ENCODE measurements around the gene HAVCR2. TPM values are rescaled to one million over a fixed set of nuclear protein-coding genes. Genes with fewer than 3 reads are reported as not detected.

HAVCR2 gene
- total and polyA plus RNA-seq, 9 of the 15 experiments (the other 6 are each of a cell fraction or from before 2014, with no cell fraction given) = 0.04 to 0.11 (median 0.06) TPM; not detected in 5

DNA sequence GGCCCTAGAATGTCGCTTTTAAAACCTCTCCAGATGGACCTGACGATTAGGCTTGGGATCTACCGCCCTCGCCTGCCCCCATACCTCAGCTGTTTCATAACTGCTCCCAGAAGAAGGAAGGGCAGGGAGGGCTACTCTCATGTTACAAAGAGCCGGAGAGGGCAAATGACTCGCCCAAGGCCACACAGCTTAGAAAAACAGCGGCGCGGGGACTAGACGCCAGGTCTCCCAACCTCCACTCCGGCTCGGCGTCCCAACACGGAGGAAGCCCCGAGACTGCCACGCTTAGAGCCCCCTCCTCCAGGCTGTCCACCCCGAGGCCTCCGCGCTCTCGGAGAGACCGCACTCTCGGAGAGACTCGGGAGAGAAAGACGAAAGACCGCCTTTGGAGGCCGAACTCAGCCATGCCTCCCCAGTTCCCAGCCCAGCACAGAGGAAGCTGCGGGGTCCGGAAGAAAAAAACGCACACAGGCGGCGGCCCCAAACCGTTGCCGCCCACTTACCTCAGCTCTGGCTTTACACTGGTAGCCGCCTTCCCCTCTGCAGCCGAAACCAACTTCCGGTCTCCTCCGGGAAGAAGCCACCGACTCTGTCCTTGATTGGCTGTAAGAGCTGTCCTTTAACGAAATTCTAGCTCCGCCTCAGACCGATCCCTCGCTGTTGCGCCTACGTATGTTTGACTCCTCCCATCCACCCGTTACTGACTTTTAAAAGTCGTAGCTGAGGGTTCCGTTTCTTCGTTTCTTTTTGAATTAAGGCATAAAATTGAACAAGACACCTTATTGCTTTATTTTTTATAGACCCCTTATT, 33.7 kb upstream of the HAVCR2 start, which contains the start of gene MED7 (continued):
- TF ChIP-seq XRCC5 (IDR thresholded peaks at IDR 0.05; ENCODE audit: low read depth, low read length) = no peak
- TF ChIP-seq, protein P1, sequence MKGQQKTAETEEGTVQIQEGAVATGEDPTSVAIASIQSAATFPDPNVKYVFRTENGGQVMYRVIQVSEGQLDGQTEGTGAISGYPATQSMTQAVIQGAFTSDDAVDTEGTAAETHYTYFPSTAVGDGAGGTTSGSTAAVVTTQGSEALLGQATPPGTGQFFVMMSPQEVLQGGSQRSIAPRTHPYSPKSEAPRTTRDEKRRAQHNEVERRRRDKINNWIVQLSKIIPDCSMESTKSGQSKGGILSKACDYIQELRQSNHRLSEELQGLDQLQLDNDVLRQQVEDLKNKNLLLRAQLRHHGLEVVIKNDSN (CRISPR knock-in tag; IDR thresholded peaks at IDR 0.05) = no peak
- TF ChIP-seq, protein P2, sequence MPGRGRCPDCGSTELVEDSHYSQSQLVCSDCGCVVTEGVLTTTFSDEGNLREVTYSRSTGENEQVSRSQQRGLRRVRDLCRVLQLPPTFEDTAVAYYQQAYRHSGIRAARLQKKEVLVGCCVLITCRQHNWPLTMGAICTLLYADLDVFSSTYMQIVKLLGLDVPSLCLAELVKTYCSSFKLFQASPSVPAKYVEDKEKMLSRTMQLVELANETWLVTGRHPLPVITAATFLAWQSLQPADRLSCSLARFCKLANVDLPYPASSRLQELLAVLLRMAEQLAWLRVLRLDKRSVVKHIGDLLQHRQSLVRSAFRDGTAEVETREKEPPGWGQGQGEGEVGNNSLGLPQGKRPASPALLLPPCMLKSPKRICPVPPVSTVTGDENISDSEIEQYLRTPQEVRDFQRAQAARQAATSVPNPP (IDR thresholded peaks at IDR 0.05; ENCODE audit: borderline replicate concordance, insufficient read depth, insufficient read length) = no peak
- TF ChIP-seq NFRKB (IDR thresholded peaks at IDR 0.05; ENCODE audit: low read depth) = peak; percentile 68; the same call in 1 of the 2 replicates
- TF ChIP-seq RBBP5 (IDR thresholded peaks at IDR 0.05; ENCODE audit: borderline replicate concordance, insufficient read depth, low read length, poor library complexity, severe bottlenecking) = peak; percentile 72
- no peak for TF ChIP-seq SAFB (IDR thresholded peaks at IDR 0.05; ENCODE audit: borderline replicate concordance, low read depth, low read length)
- no peak for TF ChIP-seq DNMT1 (IDR thresholded peaks at IDR 0.05)
- no peak for TF ChIP-seq ZNF445 (CRISPR knock-in tag; IDR thresholded peaks at IDR 0.05; ENCODE audit: low read depth)
- no peak for TF ChIP-seq BRD4 (IDR thresholded peaks at IDR 0.05)
- no peak for TF ChIP-seq RBM22 (IDR thresholded peaks at IDR 0.05; ENCODE audit: low read depth, low read length, poor library complexity, severe bottlenecking)
- no peak for TF ChIP-seq TAL1 (IDR thresholded peaks at IDR 0.05)
- peak; percentile 39 for TF ChIP-seq DPF2 (IDR thresholded peaks at IDR 0.05)
- TF ChIP-seq, protein P3, sequence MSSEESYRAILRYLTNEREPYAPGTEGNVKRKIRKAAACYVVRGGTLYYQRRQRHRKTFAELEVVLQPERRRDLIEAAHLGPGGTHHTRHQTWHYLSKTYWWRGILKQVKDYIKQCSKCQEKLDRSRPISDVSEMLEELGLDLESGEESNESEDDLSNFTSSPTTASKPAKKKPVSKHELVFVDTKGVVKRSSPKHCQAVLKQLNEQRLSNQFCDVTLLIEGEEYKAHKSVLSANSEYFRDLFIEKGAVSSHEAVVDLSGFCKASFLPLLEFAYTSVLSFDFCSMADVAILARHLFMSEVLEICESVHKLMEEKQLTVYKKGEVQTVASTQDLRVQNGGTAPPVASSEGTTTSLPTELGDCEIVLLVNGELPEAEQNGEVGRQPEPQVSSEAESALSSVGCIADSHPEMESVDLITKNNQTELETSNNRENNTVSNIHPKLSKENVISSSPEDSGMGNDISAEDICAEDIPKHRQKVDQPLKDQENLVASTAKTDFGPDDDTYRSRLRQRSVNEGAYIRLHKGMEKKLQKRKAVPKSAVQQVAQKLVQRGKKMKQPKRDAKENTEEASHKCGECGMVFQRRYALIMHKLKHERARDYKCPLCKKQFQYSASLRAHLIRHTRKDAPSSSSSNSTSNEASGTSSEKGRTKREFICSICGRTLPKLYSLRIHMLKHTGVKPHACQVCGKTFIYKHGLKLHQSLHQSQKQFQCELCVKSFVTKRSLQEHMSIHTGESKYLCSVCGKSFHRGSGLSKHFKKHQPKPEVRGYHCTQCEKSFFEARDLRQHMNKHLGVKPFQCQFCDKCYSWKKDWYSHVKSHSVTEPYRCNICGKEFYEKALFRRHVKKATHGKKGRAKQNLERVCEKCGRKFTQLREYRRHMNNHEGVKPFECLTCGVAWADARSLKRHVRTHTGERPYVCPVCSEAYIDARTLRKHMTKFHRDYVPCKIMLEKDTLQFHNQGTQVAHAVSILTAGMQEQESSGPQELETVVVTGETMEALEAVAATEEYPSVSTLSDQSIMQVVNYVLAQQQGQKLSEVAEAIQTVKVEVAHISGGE (CRISPR knock-in tag; IDR thresholded peaks at IDR 0.05) = 0 out of 6 replicates have a peak, but pooled peaks of 1 of the 3 experiments have one; percentile 41
- TF ChIP-seq SP2 (IDR thresholded peaks at IDR 0.05; ENCODE audit: extremely low read depth, low read depth, low read length, poor library complexity, severe bottlenecking) = peak; percentile 60
- TF ChIP-seq ZNF263 (CRISPR knock-in tag; IDR thresholded peaks at IDR 0.05; ENCODE audit: borderline replicate concordance) = no peak
- TF ChIP-seq RFX1 (IDR thresholded peaks at IDR 0.05) = no peak
- TF ChIP-seq RBM39 (optimal IDR thresholded peaks at IDR 0.05; ENCODE audit: low read depth, low read length) = no peak
- TF ChIP-seq, protein P4, sequence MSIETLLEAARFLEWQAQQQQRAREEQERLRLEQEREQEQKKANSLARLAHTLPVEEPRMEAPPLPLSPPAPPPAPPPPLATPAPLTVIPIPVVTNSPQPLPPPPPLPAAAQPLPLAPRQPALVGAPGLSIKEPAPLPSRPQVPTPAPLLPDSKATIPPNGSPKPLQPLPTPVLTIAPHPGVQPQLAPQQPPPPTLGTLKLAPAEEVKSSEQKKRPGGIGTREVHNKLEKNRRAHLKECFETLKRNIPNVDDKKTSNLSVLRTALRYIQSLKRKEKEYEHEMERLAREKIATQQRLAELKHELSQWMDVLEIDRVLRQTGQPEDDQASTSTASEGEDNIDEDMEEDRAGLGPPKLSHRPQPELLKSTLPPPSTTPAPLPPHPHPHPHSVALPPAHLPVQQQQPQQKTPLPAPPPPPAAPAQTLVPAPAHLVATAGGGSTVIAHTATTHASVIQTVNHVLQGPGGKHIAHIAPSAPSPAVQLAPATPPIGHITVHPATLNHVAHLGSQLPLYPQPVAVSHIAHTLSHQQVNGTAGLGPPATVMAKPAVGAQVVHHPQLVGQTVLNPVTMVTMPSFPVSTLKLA (conservative IDR thresholded peaks at IDR 0.05) = 0 out of 4 replicates have a peak, but pooled peaks of 1 of the 2 experiments have one; percentile 28
- TF ChIP-seq RFX7 (CRISPR knock-in tag; IDR thresholded peaks at IDR 0.05) = no peak

All from K562 (cell line).